ENCODE results near the gene DNM3.

Gene DNM3

DNA sequence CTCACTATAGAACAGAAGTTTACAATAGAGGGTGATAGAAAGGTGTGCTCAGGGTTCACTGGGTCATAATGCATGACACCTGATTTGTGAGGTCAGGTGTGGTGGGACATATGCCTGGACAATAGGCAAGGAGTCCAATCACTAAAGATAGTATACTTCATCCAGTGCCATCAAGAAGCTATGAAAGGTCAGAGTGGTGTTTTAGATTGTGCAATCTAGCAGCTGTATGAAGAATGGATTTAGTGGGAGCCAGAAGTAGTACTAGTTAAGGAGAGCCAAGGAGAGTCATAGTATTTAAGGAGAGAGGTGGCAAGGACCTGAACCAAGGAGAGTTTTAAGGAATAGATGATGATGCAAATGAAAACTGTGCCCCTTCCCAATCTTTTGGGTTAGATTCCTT, 498.5 kb downstream of the DNM3 start:
- Mint-ChIP-seq H3K9me3 (no peaks in the 10 kb centered on the region), H3K36me3 (no peaks in the 10 kb centered on the region), H3K4me3 (no peak overlapping the region), H3K27ac (no peak overlapping the region), H3K4me1 (peaks cover 42% of the 10 kb centered on the region)
- ATAC-seq, result no peak
- no peak for DNase-seq (ENCODE audit: low spot score in 2 of 2)

DNA sequence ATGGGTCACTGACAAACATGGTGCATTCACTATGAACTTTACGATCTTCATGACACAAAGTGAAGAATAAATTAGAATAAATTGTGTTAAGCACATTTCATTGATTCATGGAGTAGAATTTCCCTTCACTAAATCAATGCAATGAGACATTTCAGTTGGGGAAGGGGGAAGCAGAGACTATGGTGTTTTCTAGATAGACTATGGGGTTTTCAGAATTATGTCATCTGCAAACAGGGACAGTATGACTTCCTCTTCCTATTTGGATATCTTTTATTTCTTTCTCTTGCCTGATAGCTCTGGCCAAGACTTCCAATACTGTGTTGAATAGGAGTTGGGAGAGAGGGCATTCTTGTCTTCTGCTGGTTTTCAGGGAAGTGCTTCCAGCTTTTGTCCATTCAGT, 499.2 kb downstream of the DNM3 start:
- DNase-seq (ENCODE audit: low spot score in 2 of 2) (no peak), ATAC-seq (no peak)
- Mint-ChIP-seq H3K27ac (no peak overlapping the region), H3K36me3 (no peaks in the 10 kb centered on the region), H3K4me1 (peaks cover 42% of the 10 kb centered on the region), H3K9me3 (no peaks in the 10 kb centered on the region), H3K4me3 (no peak overlapping the region)

DNA sequence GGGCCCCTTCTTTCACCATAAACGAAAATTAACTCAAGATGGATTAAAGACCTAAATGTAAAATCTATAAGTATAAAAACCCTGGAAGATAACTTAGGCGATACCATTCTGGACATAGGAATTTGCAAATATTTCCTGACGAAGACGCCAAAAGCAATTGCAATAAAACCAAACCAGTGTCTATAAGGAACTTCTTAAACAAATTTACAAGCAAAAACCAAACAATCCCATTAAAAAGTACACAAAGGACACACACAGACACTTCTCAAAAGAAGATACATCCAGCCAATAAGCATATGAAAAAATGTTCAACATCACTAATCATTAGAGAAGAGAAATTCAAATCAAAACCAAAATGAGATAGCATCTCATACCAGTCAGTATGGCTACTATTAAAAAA, 500.4 kb downstream of the DNM3 start:
- Mint-ChIP-seq H3K4me3 (no peak overlapping the region), H3K4me1 (peaks cover 42% of the 10 kb centered on the region), H3K9me3 (peaks cover 5% of the 10 kb centered on the region), H3K27ac (no peak overlapping the region), H3K36me3 (no peaks in the 10 kb centered on the region)
- no peak for DNase-seq (ENCODE audit: low spot score in 2 of 2)
- no peak for ATAC-seq

DNA sequence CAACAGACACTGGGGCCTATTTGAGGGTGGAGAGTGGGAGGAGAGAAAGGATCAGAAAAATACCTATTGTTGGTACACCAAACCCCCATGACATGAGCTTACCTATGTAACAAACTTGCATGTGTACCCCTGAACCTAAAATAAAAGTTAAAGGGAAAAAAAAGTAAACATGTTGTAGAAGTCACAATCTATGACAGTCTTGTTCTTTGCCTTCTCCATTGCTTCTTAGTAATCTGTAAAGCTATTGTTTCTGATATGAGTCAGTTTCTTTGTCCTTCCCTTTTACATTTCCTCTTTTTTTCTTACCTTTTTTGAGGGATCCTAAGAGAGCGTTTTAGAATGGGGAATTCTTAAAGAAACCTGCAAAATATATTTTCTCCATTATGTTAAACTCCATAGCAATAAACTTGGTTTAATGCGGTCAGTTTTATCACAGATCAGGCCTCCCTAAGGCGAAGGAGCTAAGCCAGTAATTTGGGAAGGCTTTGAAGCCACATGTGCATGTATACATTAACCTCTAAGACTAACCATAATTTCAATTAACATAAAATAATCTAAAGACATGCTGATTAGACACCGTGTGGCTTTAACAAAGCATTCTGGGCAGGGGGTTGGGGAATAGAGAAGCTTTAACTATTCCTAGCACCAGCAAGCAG, 501.4 kb downstream of the DNM3 start:
- no peak for ATAC-seq
- peaks cover 42% of the 10 kb centered on the region for H3K4me1 Mint-ChIP-seq

DNA sequence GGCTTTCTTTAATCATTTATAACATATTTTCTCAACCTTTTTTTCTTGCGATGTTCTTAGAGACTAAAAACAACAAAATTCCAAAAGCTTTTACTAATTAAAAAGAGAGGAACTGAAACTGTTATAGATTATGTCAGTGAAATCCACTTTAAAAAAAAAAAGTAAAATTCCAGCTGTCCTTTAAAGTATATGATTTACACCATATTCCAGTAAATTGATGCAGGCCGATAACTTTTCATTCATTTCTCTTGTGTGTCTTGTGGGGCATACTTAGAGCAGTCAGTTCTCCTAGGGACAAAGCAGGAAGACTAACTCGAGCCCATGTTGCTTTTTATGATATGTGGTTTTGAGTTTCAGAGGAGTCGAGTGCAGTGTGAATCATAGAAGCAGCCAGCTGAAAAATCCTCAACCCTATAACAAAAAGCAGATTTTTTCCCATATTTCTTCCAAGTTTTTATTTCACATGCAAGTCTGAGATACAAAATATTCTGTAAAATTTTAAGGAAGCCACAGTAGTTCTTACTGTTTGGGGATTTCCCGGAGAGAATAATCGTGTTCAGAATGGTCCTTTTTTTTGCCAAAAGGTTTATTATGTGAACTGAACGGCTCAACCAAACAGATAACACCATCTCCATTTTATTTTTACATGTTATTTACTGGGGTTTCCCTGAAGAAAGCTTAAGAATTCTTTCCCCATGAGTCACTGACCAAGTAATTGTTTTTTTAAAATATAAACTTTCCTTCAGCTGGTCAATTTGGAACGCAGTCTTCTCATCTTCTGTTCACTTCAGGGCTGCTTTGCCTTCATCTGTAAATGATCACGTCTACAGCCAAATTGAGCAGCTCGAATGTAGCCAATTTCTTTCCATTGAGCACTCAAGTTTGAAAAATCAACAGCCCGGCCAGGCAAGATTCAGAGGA, 502.2 kb downstream of the DNM3 start:
- DNase-seq (ENCODE audit: low spot score in 2 of 2), result no peak
- H3K36me3 Mint-ChIP-seq, result no peaks in the 10 kb centered on the region
- H3K27ac Mint-ChIP-seq, result no peak overlapping the region
- peak overlapping the region; percentile 44 for H3K4me3 Mint-ChIP-seq
- peaks cover 18% of the 10 kb centered on the region for H3K9me3 Mint-ChIP-seq
- H3K4me1 Mint-ChIP-seq, result peaks cover 42% of the 10 kb centered on the region
- ATAC-seq, result peak; percentile 44

More for the DNA sequence above, 501.4 kb downstream of the DNM3 start:
- Mint-ChIP-seq H3K9me3 (peaks cover 12% of the 10 kb centered on the region), H3K27ac (no peak overlapping the region), H3K4me3 (peak overlapping the region; percentile 44), H3K36me3 (no peaks in the 10 kb centered on the region)
- DNase-seq (ENCODE audit: low spot score in 2 of 2), result no peak

DNA sequence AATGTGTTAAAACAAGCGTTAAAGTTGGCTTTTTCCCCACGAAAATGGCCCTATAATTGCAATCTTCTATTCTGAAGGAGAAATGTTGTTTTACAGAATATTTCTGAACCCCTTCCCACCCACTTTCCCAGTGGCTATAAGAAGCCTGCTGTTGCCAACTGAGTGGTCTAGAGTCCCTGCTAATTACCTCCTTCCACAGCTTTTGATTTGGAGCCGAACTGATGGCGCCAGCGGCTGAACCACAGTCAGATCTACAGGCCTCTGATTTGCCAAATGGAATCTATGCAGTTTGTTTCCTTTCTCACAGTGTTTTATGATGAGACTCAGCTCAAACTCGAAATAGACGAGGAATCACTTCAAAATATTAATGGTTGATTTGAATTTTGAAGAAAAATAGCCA, 503.1 kb downstream of the DNM3 start:
- peaks cover 37% of the 10 kb centered on the region for H3K4me1 Mint-ChIP-seq
- no peak for ATAC-seq
- peak overlapping the region; percentile 7 for H3K4me3 Mint-ChIP-seq
- no peaks in the 10 kb centered on the region for H3K36me3 Mint-ChIP-seq
- no peak for DNase-seq (ENCODE audit: low spot score in 2 of 2)
- H3K27ac Mint-ChIP-seq, result no peak overlapping the region
- H3K9me3 Mint-ChIP-seq, result peaks cover 18% of the 10 kb centered on the region

DNA sequence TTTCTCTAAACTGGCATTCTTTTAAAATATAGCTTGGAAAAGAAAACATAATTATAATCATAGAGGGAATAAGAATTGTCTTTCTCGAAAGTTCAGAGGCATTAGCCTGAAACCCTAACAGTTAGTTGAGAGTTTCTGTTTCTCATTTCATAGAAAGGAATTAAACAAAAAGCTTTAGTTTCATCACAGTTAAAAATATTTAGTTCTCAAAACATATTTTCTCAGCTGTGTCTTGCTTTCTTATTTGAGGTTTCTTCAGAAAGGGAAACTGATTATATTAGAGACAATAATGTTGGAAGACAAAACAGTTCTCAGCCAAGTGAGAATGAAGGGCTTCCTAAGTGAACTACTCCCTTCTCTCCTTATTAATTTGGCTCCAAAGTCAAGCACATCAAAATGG, 503.8 kb downstream of the DNM3 start:
- Mint-ChIP-seq H3K9me3 (peaks cover 18% of the 10 kb centered on the region), H3K4me3 (no peak overlapping the region), H3K36me3 (no peaks in the 10 kb centered on the region), H3K4me1 (peaks cover 30% of the 10 kb centered on the region), H3K27ac (no peak overlapping the region)
- DNase-seq (ENCODE audit: low spot score in 2 of 2), result no peak
- no peak for ATAC-seq

DNA sequence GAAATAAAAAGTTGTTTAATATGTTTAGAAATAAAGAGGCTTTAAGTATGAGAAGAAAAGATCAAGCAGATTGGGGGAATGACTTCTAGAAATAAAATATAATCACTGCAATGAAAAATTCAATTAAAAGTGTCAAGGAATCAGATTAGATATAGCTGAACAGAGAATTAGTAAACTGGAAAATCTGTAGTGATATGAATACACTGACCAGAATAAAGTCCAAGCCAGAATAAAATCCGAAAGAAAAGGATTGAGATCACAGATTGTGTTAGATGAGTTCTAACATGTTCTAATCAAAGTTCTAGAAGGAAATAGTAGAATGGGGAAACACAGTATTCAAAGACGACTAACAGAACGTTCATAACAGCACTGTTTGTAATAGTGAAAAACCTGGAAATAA, 506.1 kb downstream of the DNM3 start:
- Mint-ChIP-seq H3K4me1 (peaks cover 13% of the 10 kb centered on the region), H3K27ac (no peak overlapping the region), H3K9me3 (peaks cover 18% of the 10 kb centered on the region), H3K4me3 (no peak overlapping the region), H3K36me3 (no peaks in the 10 kb centered on the region)
- no peak for DNase-seq (ENCODE audit: low spot score in 2 of 2)
- ATAC-seq, result no peak

DNA sequence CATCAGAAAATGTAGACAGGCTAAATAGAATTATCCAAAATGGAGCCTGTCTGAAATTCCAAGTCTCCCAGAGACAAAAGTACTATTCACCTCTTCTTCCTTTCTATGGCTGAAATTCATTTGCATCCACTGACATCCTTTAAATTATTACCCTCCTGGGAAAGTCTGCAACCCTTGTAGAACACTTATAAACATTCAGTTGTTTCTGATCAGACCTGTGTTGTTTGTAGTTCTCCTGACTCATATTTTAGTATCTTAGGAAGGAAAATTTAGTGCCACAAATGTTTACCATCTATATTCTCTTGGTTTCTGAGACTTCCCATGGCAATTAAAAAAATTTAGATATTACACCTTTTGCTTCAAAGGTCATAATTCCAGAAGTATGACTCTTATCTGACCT, 509.6 kb downstream of the DNM3 start:
- Mint-ChIP-seq H3K27ac (no peak overlapping the region), H3K4me3 (no peak overlapping the region), H3K36me3 (no peaks in the 10 kb centered on the region), H3K4me1 (peaks cover 28% of the 10 kb centered on the region), H3K9me3 (peaks cover 18% of the 10 kb centered on the region)
- DNase-seq (ENCODE audit: low spot score in 2 of 2), result no peak
- ATAC-seq, result no peak

DNA sequence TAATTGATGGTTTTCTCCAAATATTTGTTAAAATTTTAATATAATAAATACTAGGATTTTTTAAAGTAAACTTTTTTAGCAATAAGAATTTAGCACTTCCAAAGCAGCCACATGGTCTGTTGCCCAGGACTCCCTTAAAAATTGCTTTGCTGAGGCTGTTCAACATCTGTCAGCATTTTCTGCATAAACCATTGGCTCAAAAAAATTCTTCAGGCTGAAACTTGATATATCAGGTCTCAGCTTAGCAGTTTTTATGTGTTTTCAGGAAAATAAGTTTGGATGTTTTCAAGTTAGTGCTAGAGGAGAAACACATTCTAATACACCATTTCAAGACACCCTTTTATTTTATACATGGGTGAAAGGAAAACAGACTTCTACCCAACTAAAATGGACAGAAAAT, 510.0 kb downstream of the DNM3 start:
- Mint-ChIP-seq H3K36me3 (no peaks in the 10 kb centered on the region), H3K4me3 (no peak overlapping the region), H3K27ac (no peak overlapping the region), H3K4me1 (peaks cover 32% of the 10 kb centered on the region), H3K9me3 (peaks cover 15% of the 10 kb centered on the region)
- DNase-seq (ENCODE audit: low spot score in 2 of 2), result no peak
- ATAC-seq, result no peak

DNA sequence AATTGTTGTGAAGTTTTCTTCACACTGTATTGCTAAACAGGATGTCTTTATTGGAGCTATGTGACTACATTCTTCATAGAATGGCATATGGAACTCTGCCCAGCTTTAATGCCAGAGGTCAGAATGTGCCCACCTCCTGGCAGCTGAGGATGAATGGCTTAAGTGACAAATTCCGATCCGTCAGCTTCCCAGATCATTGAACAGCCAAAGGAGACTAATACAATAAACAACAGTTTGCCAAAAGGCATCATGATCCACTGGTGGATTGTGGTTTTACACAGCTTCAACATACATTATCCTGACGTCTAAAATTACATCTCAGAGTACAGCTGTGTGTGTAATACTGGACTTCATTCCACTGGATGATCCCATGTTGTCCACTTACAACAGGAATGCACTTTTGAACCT, 510.5 kb downstream of the DNM3 start:
- Mint-ChIP-seq H3K27ac (no peak overlapping the region), H3K4me1 (peaks cover 36% of the 10 kb centered on the region), H3K36me3 (no peaks in the 10 kb centered on the region), H3K4me3 (no peak overlapping the region), H3K9me3 (peaks cover 13% of the 10 kb centered on the region)
- ATAC-seq (no peak), DNase-seq (ENCODE audit: low spot score in 2 of 2) (no peak)

DNA sequence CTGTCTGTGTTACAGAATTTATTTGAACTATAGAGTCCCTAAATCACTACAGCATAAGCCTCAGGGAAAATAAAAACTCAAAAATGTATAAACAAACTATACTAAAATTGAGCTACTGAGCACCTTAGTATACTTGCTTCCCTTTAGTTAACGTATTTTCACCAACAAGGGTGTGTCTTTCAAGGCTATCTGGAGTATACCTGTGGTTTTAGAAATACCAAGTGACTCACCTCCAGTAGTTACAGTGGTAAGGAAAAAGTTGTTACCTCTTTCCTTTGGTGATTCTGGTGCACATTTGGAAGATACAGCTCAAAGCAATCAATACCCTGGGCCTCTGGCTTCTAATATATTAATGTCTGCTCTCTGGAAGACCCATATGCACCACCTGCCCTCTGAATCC, 511.1 kb downstream of the DNM3 start:
- no peaks in the 10 kb centered on the region for H3K36me3 Mint-ChIP-seq
- DNase-seq (ENCODE audit: low spot score in 2 of 2) (no peak), ATAC-seq (peak; percentile 85)
- H3K4me3 Mint-ChIP-seq, result no peak overlapping the region
- no peak overlapping the region for H3K27ac Mint-ChIP-seq
- H3K4me1 Mint-ChIP-seq, result peaks cover 42% of the 10 kb centered on the region
- H3K9me3 Mint-ChIP-seq, result peaks cover 9% of the 10 kb centered on the region

DNA sequence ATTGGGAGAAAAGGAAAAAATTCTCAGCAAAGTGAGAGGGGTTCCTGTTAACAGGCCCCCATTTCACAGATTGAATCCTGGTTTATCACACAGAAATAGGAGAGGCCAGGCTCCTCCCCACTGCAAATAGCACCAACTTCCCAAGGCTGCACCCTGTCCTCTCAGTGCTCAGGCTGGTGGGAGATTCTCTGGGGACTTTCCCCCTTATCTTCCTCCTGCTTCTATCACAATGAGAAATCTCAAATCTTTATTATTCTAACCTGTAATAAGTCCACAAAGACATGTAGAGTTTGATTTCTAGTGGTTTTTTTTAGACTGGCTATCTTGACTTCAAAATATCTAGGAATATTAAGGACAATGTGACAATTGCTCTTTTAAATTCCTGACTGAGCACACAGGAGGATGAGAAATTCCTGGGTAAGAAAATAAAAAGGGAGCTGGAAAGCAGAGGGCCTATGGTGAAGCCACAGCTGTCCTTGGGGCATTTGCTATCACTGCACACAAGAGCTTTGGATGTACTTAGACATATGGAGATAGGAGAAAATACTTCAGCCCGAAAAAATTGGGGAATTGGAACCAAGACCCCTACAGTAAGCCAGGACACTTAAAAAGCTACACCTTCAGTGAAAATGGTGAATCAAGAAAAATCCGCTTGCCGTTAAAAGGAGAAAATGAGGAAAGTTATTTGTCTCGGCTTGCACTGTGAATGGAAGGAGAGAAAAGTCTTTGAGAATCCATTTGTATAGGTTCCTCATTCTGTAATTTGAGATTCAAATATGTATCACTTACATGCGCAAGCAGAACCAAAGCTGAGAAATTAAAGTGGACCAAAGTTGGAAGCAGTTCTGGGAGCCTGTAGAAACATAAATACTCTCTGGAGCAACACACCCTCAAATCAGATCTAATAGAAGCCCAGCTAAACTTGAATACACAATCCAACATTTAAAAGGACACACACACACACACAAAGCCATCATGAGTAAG, 513.3 kb downstream of the DNM3 start:
- Mint-ChIP-seq H3K4me3 (peak overlapping the region; percentile 22), H3K36me3 (no peaks in the 10 kb centered on the region), H3K27ac (peak overlapping the region; percentile 84), H3K9me3 (no peaks in the 10 kb centered on the region), H3K4me1 (peaks cover 58% of the 10 kb centered on the region)
- DNase-seq (ENCODE audit: low spot score in 2 of 2), result no peak
- no peak for ATAC-seq

DNA sequence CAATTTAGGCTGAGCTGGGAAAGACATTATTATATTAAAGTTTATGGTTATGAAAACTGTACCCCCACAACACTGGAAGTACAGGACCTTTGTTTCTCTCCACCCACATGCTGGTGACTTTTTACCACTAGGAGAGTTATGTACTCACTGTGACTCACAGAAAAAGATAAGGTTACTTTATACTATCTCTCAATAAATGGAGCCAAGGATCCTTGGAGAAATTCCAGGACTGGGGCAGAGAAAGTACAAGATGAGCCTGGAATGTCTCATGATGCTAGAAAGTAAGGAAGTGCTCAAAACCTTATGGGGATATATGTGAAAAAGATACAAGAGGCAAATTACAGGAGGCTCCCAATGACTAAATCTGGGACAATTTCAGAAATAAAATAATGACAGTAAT, 515.3 kb downstream of the DNM3 start:
- Mint-ChIP-seq H3K9me3 (no peaks in the 10 kb centered on the region), H3K4me1 (peaks cover 63% of the 10 kb centered on the region), H3K36me3 (no peaks in the 10 kb centered on the region), H3K4me3 (peak overlapping the region; percentile 64), H3K27ac (no peak overlapping the region)
- DNase-seq (ENCODE audit: low spot score in 2 of 2) (no peak), ATAC-seq (no peak)

DNA sequence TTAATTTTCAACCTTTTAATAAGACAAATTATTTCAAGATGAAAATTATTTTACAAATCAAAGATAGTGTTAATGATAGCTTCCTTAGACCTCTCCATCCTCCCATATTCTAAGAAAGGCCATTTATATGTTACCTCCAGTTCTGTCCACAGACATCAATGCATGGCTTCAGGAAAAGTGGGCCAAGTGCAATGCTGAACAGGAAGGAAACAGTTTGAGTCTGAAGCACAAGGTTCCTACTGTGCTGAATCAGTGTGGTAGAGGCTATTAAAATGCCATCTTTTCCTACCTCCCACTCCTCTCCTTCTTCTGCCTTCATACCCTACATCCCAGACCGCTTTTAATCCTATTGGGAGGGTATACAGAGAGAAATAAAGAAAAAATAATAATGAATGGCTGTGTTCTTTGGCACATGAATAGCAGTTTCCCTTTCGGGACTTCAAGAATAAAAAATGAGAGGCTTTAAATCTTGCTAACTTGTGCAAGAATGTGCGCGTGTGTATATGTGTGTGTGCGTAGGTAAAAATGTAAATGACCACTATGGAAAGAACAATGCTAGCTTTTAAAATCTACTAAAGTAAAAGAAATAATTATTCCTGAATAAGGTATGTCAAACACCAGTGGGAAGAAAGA, 516.6 kb downstream of the DNM3 start:
- Mint-ChIP-seq H3K9me3 (no peaks in the 10 kb centered on the region), H3K27ac (peak overlapping the region; percentile 91), H3K4me3 (peak overlapping the region; percentile 64), H3K36me3 (no peaks in the 10 kb centered on the region), H3K4me1 (peaks cover 58% of the 10 kb centered on the region)
- DNase-seq (ENCODE audit: low spot score in 2 of 2), result no peak
- ATAC-seq, result peak; percentile 3

Data from stimulated activated effector memory CD8-positive, alpha-beta T cell treated with anti-CD3 and anti-CD28 coated beads, Interleukin-12 subunit alpha, Interleukin-12 subunit beta, amount 100 ng/mL, for 72 hours (primary cell).